MM.1S (cell line): ENCODE results near the gene FBXL4.

Source experiments
- DNase-seq: peaks from one replicate; pipeline ENCODE4 v3.0.0-alpha.2; 2015
- H2AFZ ChIP-seq: fragments of 300-600 bp; sonication (generic); 2 replicates; pipeline ENCODE4 v1.6.0; 2016; ENCODE audit warnings: antibody characterized with exemption, low read length
- H3F3A ChIP-seq: fragments of 300-600 bp; sonication (generic); 2 replicates; pipeline ENCODE4 v1.6.1; 2016; ENCODE audit warnings: mild to moderate bottlenecking, antibody characterized with exemption, low read length, moderate library complexity, mixed read lengths; ENCODE audit not compliant: insufficient read depth
- H3K27ac ChIP-seq: fragments of 300-600 bp; sonication (generic); 2 replicates; pipeline ENCODE4 v1.5.1; 2016; ENCODE audit warnings: mild to moderate bottlenecking, low read length
- H3K27me3 ChIP-seq: fragments of 300-600 bp; sonication (generic); replicated peaks from 2 replicates; pipeline ENCODE4 v1.6.0; 2016; ENCODE audit warnings: low read length; ENCODE audit not compliant: insufficient read depth
- H3K36me3 ChIP-seq: fragments of 300-600 bp; sonication (generic); replicated peaks from 2 replicates; pipeline ENCODE4 v1.6.1; 2016; ENCODE audit warnings: mild to moderate bottlenecking, low read length, mixed read lengths; ENCODE audit not compliant: insufficient read depth
- H3K4me1 ChIP-seq: fragments of 300-600 bp; sonication (generic); 2 replicates; pipeline ENCODE4 v1.6.1; 2016; ENCODE audit warnings: low read length, mixed read lengths
- H3K4me2 ChIP-seq: fragments of 300-600 bp; sonication (generic); 2 replicates; pipeline ENCODE4 v1.6.0; 2016; ENCODE audit warnings: low read depth, low read length
- H3K4me3 ChIP-seq: fragments of 300-600 bp; sonication (generic); 2 replicates; pipeline ENCODE4 v1.5.1; 2016; ENCODE audit warnings: low read length, mixed read lengths
- H3K79me2 ChIP-seq: fragments of 300-600 bp; sonication (generic); 2 replicates; pipeline ENCODE4 v1.6.1; 2016; ENCODE audit warnings: mixed run types, low read length, mixed read lengths
- H3K9ac ChIP-seq: fragments of 300-600 bp; sonication (generic); 2 replicates; pipeline ENCODE4 v1.6.1; 2016; ENCODE audit warnings: low read length, mixed read lengths
- H3K9me2 ChIP-seq: fragments of 300-600 bp; sonication (generic); replicated peaks from 2 replicates; pipeline ENCODE4 v1.6.1; 2016; ENCODE audit warnings: mild to moderate bottlenecking, low read length, mixed read lengths; ENCODE audit not compliant: insufficient read depth
- H3K9me3 ChIP-seq: fragments of 300-600 bp; sonication (generic); replicated peaks from 2 replicates; pipeline ENCODE4 v1.6.1; 2016; ENCODE audit warnings: mild to moderate bottlenecking, low read length, mixed read lengths; ENCODE audit not compliant: insufficient read depth
- H4K20me1 ChIP-seq: fragments of 300-600 bp; sonication (generic); 2 replicates; pipeline ENCODE4 v1.6.1; 2016; ENCODE audit warnings: mild to moderate bottlenecking, low read length, moderate library complexity, mixed read lengths; ENCODE audit not compliant: insufficient read depth
- EZH2 ChIP-seq: fragments of 300-600 bp; sonication (generic); optimal IDR thresholded peaks from 2 replicates; pipeline ENCODE3; 2017; ENCODE audit warnings: low read depth, mild to moderate bottlenecking, antibody characterized with exemption, low read length, mixed read lengths
- EZH2phosphoT487 ChIP-seq: fragments of 300-600 bp; sonication (generic); IDR thresholded peaks from 2 replicates; pipeline ENCODE4 v1.6.1; 2018; ENCODE audit warnings: antibody characterized with exemption, low read length
- TF ChIP-seq, protein P1 (sequence below): fragments of 300-600 bp; sonication (generic); IDR thresholded peaks from 2 replicates; pipeline ENCODE4 v1.5.1; 2016; ENCODE audit warnings: antibody characterized with exemption, low read length, mixed read lengths

Gene FBXL4

DNA sequence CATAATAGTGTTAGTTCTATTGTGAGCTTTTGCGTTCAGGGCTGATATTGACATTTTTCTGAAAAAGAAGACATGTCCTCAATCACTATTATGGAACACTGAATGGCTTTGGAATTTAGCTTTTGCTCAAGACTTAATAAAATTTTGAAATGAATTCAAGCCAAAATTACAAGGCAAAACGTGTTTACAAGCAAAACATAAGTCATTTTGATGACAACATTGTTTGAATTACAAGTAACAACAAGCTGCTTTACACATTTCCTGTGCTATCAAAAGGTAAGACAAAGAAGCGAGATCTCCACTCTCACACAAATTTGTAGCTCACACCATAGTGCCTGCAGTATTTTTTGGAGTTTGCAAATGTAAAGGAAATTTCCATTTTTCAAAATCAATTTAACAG is 75.9 kb downstream of the FBXL4 start:
- H3K9ac ChIP-seq: no peak overlapping the region
- H3K36me3 ChIP-seq: no peaks in the 10 kb centered on the region
- no peaks in the 10 kb centered on the region for H3K9me2 ChIP-seq
- H3K4me1 ChIP-seq: no peaks in the 10 kb centered on the region
- no peak overlapping the region for H3K27ac ChIP-seq
- TF ChIP-seq EZH2phosphoT487: no peak
- TF ChIP-seq EZH2: no peak
- TF ChIP-seq, protein P1, sequence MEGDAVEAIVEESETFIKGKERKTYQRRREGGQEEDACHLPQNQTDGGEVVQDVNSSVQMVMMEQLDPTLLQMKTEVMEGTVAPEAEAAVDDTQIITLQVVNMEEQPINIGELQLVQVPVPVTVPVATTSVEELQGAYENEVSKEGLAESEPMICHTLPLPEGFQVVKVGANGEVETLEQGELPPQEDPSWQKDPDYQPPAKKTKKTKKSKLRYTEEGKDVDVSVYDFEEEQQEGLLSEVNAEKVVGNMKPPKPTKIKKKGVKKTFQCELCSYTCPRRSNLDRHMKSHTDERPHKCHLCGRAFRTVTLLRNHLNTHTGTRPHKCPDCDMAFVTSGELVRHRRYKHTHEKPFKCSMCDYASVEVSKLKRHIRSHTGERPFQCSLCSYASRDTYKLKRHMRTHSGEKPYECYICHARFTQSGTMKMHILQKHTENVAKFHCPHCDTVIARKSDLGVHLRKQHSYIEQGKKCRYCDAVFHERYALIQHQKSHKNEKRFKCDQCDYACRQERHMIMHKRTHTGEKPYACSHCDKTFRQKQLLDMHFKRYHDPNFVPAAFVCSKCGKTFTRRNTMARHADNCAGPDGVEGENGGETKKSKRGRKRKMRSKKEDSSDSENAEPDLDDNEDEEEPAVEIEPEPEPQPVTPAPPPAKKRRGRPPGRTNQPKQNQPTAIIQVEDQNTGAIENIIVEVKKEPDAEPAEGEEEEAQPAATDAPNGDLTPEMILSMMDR: no peak
- H3K4me3 ChIP-seq: no peak overlapping the region
- H3K27me3 ChIP-seq: no peaks in the 10 kb centered on the region
- no peaks in the 10 kb centered on the region for H3K9me3 ChIP-seq
- no peaks in the 10 kb centered on the region for H3K79me2 ChIP-seq
- no peak overlapping the region for H3K4me2 ChIP-seq
- H2AFZ ChIP-seq: no peak overlapping the region
- no peak for DNase-seq
- H3F3A ChIP-seq: no peaks in the 10 kb centered on the region
- no peaks in the 10 kb centered on the region for H4K20me1 ChIP-seq

DNA sequence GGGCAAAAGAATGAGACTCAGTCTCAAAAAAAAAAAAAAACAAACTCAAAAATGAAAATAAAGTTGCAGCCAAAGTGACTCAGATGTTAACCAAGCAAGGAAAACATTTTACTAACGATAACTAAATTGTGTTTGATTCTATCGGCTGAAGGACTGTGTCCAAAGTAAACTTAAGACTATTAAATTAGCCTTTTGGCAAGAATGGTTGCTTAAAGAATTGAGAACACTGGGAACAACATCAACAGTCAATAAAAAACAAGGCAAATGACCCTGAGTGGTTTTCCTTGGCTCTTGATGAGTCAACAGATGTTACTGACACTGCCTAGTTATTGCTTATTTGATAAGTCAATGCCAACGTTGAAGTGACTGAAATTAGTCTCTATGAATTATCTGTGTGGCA is 76.7 kb downstream of the FBXL4 start:
- no peak overlapping the region for H3K4me3 ChIP-seq
- H3K27ac ChIP-seq: no peak overlapping the region
- H4K20me1 ChIP-seq: no peaks in the 10 kb centered on the region
- no peak overlapping the region for H2AFZ ChIP-seq
- TF ChIP-seq EZH2 (no peak), EZH2phosphoT487 (no peak)
- TF ChIP-seq, protein P1: no peak
- H3K9ac ChIP-seq: no peak overlapping the region
- no peaks in the 10 kb centered on the region for H3F3A ChIP-seq
- H3K79me2 ChIP-seq: no peaks in the 10 kb centered on the region
- H3K9me3 ChIP-seq: no peaks in the 10 kb centered on the region
- no peaks in the 10 kb centered on the region for H3K27me3 ChIP-seq
- no peak overlapping the region for H3K4me2 ChIP-seq
- H3K36me3 ChIP-seq: no peaks in the 10 kb centered on the region
- H3K9me2 ChIP-seq: no peaks in the 10 kb centered on the region
- no peak for DNase-seq
- no peaks in the 10 kb centered on the region for H3K4me1 ChIP-seq

DNA sequence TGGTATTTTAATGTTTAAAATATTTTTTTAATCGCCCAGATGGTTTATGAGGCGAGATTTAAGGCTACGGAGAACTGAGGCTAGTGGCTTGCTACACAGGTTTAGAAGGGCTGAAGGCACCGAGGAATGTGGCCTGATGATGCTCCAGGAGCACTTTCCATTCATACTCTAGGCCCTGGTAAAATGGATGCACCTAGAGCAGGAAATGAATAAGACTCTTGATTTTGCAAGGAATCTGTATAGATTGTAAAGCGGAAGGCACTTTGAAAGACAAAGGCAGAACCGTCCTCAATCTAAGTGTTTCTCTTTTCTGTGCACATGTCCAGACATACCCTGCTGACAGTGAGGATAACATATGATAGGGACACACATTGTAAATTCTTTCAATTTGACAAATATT is 83.2 kb downstream of the FBXL4 start:
- H3K9ac ChIP-seq: no peak overlapping the region

More for the DNA sequence above, 83.2 kb downstream of the FBXL4 start:
- no peaks in the 10 kb centered on the region for H4K20me1 ChIP-seq
- H2AFZ ChIP-seq: no peak overlapping the region
- no peaks in the 10 kb centered on the region for H3F3A ChIP-seq
- no peak overlapping the region for H3K27ac ChIP-seq
- no peak overlapping the region for H3K4me2 ChIP-seq
- H3K4me1 ChIP-seq: no peaks in the 10 kb centered on the region
- no peaks in the 10 kb centered on the region for H3K27me3 ChIP-seq
- no peaks in the 10 kb centered on the region for H3K9me3 ChIP-seq
- H3K9me2 ChIP-seq: no peaks in the 10 kb centered on the region
- no peaks in the 10 kb centered on the region for H3K79me2 ChIP-seq
- no peaks in the 10 kb centered on the region for H3K36me3 ChIP-seq
- H3K4me3 ChIP-seq: no peak overlapping the region
- TF ChIP-seq, protein P1: no peak
- TF ChIP-seq EZH2phosphoT487: no peak
- no peak for TF ChIP-seq EZH2
- DNase-seq: no peak
